ENCODE measurements around the gene FANCL.

Gene FANCL

GRCh38 chr2:58110765-58111164 is 130.4 kb downstream of the FANCL start:
- no peak for DNase-seq (ENCODE audit: low read depth)
- in situ Hi-C loops (cut with HindIII; ENCODE audit: low sequenced_read_pairs): no loop called here
- no peak for TF ChIP-seq CTCF (IDR thresholded peaks at IDR 0.05; ENCODE audit: low read depth, low read length, missing control alignments)
- H3K4me3 ChIP-seq (ENCODE audit: low read depth, low read length): no peak overlapping the region

GRCh38 chr2:58109481-58109880 is 131.6 kb downstream of the FANCL start:
- TF ChIP-seq CTCF (IDR thresholded peaks at IDR 0.05; ENCODE audit: low read depth, low read length, missing control alignments): no peak

More at GRCh38 chr2:58109481-58109880, 131.6 kb downstream of the FANCL start:
- H3K4me3 ChIP-seq (ENCODE audit: low read depth, low read length): no peak overlapping the region
- no peak for DNase-seq (ENCODE audit: low read depth)
- in situ Hi-C loops (cut with HindIII; ENCODE audit: low sequenced_read_pairs): no loop called here
